ENCODE data around the gene OTC. TPM values are rescaled to one million over a fixed set of nuclear protein-coding genes. Genes with fewer than 3 reads are reported as not detected.
A peak's percentile ranks its signal among the peaks of the same experiment; 100 is the strongest.

The OTC gene
- total RNA-seq, 1 donor from 2014 or later, result not detected

DNA sequence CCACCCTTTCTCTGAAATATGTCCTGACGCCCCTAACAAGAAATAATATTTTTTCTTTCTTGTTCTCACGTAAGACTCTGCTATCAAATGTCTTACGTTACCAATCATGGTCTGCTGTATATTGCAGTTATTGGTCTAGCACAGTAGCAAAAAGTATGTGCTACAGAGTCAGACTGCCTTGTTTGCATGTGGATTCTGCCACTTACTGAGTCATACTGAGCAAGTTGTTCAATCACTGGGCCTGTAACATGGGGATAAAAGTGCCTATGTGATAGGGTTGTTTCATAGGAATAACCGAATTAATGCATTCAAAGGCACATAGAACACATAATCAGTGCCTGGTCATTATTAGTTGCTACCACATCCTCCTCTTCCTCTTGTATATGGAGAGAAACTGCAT, 39.2 kb upstream of the OTC start:
- Mint-ChIP-seq H3K36me3 (ENCODE audit: low read depth) (no peaks in the 10 kb centered on the region), H3K9me3 (ENCODE audit: low read depth) (peaks cover 3% of the 10 kb centered on the region), H3K4me3 (ENCODE audit: unreplicated experiment) (no peak overlapping the region), H3K4me1 (ENCODE audit: low read depth) (peaks cover 9% of the 10 kb centered on the region), H3K27ac (ENCODE audit: unreplicated experiment) (peak overlapping the region; percentile 37), H3K27me3 (ENCODE audit: low read depth) (no peaks in the 10 kb centered on the region)
- TF ChIP-seq, protein P1, sequence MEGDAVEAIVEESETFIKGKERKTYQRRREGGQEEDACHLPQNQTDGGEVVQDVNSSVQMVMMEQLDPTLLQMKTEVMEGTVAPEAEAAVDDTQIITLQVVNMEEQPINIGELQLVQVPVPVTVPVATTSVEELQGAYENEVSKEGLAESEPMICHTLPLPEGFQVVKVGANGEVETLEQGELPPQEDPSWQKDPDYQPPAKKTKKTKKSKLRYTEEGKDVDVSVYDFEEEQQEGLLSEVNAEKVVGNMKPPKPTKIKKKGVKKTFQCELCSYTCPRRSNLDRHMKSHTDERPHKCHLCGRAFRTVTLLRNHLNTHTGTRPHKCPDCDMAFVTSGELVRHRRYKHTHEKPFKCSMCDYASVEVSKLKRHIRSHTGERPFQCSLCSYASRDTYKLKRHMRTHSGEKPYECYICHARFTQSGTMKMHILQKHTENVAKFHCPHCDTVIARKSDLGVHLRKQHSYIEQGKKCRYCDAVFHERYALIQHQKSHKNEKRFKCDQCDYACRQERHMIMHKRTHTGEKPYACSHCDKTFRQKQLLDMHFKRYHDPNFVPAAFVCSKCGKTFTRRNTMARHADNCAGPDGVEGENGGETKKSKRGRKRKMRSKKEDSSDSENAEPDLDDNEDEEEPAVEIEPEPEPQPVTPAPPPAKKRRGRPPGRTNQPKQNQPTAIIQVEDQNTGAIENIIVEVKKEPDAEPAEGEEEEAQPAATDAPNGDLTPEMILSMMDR (IDR thresholded peaks at IDR 0.05), result no peak
- DNase-seq (ENCODE audit: low spot score), result no peak

DNA sequence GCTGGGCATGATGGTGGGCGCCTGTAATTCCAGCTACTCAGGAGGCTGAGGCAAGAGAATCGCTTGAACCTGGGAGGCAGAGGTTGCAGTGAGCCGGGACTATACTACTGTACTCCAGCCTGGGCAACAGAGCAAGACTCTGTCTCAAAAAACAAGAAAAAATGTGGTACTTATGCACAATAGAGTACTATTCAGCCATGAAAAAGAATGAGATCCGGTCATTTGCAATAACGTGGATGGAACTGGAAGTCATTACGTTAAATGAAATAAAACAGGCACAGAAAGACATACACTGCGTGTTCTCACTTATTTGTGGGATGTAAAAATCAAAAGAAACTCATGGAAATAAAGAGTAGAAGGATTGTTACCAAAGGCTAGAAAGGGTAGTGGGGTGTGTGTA, 37.2 kb upstream of the OTC start:
- Mint-ChIP-seq H3K27ac (ENCODE audit: unreplicated experiment) (no peak overlapping the region), H3K4me1 (ENCODE audit: low read depth) (peaks cover 9% of the 10 kb centered on the region), H3K36me3 (ENCODE audit: low read depth) (no peaks in the 10 kb centered on the region), H3K27me3 (ENCODE audit: low read depth) (no peaks in the 10 kb centered on the region), H3K9me3 (ENCODE audit: low read depth) (peaks cover 3% of the 10 kb centered on the region), H3K4me3 (ENCODE audit: unreplicated experiment) (no peak overlapping the region)
- DNase-seq (ENCODE audit: low spot score), result no peak
- TF ChIP-seq, protein P1 (IDR thresholded peaks at IDR 0.05), result no peak

DNA sequence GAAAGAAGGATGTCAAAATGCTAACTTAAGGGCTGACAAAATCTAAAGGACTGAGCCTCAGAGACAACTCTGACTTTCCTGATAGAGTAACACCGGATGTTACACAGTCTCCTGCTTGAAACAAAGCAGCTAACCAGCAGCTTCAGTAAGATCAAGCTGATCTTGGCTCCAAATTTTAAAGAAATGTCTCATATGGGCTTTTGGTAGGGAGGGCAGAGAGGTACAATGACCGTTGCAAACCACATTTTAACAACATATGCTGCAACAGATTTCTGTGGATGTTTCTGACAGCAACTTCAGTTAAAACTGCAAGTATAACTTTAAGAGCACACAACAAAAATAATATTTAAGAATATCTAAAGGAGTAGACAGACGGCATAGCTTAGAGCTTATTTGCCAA, 34.2 kb upstream of the OTC start:
- Mint-ChIP-seq H3K9me3 (ENCODE audit: low read depth) (peaks cover 3% of the 10 kb centered on the region), H3K27ac (ENCODE audit: unreplicated experiment) (no peak overlapping the region), H3K27me3 (ENCODE audit: low read depth) (no peaks in the 10 kb centered on the region), H3K4me3 (ENCODE audit: unreplicated experiment) (no peak overlapping the region), H3K4me1 (ENCODE audit: low read depth) (no peaks in the 10 kb centered on the region), H3K36me3 (ENCODE audit: low read depth) (no peaks in the 10 kb centered on the region)
- DNase-seq (ENCODE audit: low spot score), result no peak
- TF ChIP-seq, protein P1 (IDR thresholded peaks at IDR 0.05), result no peak

- Mint-ChIP-seq H3K27me3 (ENCODE audit: low read depth) (no peaks in the 10 kb centered on the region), H3K4me3 (ENCODE audit: unreplicated experiment) (no peak overlapping the region), H3K9me3 (ENCODE audit: low read depth) (peaks cover 3% of the 10 kb centered on the region), H3K36me3 (ENCODE audit: low read depth) (no peaks in the 10 kb centered on the region), H3K4me1 (ENCODE audit: low read depth) (no peaks in the 10 kb centered on the region), H3K27ac (ENCODE audit: unreplicated experiment) (no peak overlapping the region)
- TF ChIP-seq, protein P1 (IDR thresholded peaks at IDR 0.05), result no peak
- no peak for DNase-seq (ENCODE audit: low spot score)
Observed at GRCh38 chrX:38318606-38319005, 33.8 kb upstream of the OTC start.

GRCh38 chrX:38320819-38321218, 31.6 kb upstream of the OTC start:
- Mint-ChIP-seq H3K27ac (ENCODE audit: unreplicated experiment) (no peak overlapping the region), H3K9me3 (ENCODE audit: low read depth) (no peaks in the 10 kb centered on the region), H3K4me1 (ENCODE audit: low read depth) (no peaks in the 10 kb centered on the region), H3K27me3 (ENCODE audit: low read depth) (no peaks in the 10 kb centered on the region), H3K36me3 (ENCODE audit: low read depth) (no peaks in the 10 kb centered on the region), H3K4me3 (ENCODE audit: unreplicated experiment) (no peak overlapping the region)
- DNase-seq (ENCODE audit: low spot score), result no peak
- TF ChIP-seq, protein P1 (IDR thresholded peaks at IDR 0.05), result no peak
